Stimulated activated CD4-positive, alpha-beta T cell treated with anti-CD3 and anti-CD28 coated beads, Interleukin-4, amount 100 ng/mL, for 4 hours (primary cell): ENCODE results near the gene SULF2.

Experiments
- DNase-seq, 2 experiments: peaks; one replicate each; pipeline ENCODE4 v3.0.0-alpha.2; 2020

The SULF2 gene

DNA sequence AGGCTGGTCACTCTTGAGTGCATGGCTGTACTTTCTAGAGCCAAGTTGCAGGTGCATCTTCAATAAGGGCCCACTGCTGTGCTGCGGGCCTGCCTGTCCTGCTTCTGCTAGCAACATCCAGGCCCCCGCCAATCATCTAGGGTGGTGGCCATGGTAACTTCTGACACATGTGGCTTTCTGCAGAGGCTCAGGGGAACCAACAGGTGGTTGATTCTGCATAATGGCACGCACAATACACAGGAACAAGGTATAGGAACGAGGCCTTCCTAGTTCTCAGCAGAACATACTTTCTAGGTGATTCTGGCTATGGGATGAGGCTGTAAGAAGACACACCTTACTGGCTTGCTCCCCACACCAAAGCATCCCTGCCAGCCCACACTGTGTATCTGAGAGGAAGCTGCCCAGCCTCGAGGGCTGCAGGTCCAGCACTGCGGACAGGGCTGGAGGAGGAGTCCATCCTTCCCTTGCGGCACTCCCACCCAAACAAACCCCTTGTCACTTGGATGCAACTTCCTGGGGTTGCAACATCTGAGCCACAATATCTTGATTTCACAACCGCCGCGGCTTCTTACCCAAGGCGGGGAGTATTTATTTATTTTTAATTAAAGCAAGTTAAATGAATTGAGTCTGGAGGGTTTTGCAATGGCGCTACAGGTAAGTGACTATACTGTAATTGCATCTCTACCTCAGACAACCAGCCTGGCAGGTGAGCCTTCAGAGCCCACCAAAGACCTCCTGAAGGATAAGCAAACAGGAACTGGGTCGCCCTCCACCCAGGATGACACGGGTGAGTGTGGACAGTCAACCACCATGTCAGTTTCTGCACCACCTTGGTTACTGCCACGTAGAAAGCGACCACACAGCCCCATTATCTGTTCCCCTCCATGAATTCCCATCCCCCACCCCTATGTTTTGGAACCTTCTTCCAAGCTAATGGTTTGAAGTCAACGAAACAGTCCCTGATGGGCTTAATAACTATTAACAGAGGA is 49.6 kb downstream of the SULF2 start:
- DNase-seq = no peak

DNA sequence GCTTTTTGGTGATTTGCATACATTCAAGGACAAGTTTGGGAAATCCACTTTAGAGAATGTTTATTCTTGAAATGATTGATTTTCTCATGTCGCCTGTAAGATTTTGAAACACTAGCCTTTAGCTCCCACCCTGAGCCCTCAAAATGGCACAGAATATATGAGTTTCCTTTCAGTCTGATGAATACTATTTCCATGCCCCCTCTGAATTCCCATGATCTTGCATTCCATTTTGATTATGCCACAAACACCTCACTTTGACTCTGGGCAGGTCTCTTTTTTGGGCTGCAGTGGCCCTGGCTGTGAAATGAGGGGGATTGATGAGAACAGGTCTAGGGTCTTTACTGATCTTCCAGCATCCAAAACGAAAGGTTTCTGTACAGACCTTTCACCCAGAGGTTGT is 50.4 kb downstream of the SULF2 start:
- no peak for DNase-seq

- DNase-seq = no peak
Measured at GRCh38 chr20:47733892-47734291, 51.4 kb downstream of the SULF2 start.

DNA sequence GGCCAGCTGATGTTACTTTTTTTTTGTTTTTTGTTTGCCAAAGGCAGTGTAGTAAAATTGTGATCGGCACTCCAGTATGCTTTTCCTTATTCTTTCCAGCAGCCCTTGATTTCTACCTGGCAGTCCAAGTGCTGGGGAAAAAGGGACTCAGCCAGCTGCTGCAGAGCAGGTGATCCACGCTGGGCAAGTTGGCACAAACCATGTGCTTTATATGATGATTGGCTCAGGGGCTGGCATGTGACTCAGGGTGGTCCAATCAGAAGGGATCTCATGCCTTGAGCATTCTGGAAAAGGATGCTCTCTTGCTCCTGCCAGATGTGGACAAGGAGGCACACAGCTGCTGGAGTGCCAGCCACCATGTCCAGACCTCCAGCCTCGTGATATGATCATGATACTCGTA is 54.5 kb downstream of the SULF2 start:
- DNase-seq = no peak

- no peak for DNase-seq
Measured at GRCh38 chr20:47729472-47729871, 55.8 kb downstream of the SULF2 start.

DNA sequence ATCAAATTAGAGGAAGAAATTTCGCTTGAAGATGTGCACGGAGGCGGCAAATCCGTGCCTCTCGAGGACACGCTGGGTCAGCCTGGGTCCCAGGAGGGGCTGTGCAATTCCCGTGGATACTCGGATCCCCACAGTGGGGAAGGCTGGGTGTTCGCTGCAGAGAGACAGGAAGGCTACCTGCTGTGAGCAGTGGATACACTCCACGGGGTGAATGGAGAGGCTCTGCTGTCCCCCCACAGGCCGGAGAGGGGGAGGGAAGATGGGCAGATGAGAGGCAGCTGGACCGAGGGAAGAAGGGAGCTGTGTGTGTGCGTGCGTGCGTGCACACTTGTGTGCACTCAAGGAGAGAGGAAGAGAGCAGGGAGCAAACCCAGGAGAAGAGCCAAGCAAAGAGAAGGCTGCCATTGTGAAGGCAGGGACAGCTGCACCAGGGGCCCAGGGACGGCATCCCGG is 57.3 kb downstream of the SULF2 start:
- DNase-seq = no peak

DNA sequence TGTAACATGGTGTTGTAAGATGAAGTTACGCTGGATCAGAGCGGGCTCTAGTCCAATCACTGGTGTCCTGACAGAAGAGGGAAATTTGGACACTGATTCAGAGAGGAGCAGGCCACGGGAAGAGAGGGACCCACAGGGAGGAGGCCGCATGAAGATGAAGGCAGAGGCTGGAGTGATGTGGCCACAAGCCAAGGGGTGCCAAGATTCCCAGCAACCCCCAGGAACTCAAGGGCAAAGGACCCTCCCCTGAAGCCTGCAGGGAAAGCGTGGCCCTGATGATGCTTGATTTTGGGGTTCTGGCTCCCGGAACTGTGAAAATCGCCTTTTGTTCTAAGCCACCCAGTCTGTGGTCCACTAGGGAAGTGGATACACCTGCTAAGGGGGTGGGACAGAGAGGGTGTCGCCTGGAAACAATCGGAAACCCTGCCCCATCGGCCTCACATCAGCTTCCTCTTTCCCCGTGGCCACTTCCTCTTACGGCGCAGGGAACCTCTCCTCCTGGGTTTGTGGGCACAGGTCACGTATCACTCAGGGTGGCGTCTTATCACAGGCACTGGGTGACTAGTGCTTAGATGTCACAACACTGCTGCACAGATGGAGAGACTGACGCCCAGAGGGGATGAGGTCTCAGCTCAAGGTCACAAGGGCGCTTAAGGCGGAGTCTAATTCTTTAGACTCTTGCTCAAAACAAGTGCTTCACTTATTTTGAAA is 58.0 kb downstream of the SULF2 start:
- peak; percentile 35 to 56 for DNase-seq

GRCh38 chr20:47726632-47727031 is 58.6 kb downstream of the SULF2 start:
- no peak for DNase-seq

- peak; percentile 60 to 70 for DNase-seq
Measured at GRCh38 chr20:47725248-47725973, 59.9 kb downstream of the SULF2 start.

DNA sequence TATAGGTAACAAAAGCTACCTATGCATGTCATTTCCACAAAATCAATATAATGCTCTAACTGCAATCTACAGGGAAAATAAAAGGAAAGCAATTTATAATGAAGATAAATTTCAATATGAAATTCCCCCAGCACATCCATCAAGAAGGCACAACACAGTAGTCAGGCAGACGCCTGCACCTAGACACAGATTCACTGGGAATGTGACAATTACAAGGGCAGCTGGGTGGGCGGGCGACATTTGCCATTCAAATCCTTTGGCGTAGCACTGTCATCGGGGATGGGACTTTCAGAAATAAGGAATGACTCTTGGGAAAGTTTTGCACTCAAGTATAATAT is 60.4 kb downstream of the SULF2 start:
- DNase-seq = no peak

DNA sequence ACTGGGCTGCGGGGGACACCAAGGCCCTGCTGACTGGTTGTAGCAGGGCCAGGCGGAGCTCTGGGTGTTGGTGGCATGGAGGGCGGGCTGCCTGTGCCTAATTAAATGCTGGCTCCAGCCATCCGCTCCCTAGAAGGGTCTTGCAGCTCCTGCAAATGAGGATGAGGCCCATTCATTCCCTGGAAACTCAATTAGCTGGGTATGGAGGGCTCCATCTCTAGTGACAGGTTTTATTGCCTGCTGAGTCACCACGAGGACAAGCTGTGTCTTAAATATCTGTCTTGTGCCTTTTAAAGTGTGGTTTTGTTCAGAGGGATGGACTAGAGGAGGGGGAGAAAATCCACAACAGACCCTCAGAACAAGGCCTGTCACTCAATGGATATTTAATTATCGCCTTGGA is 60.9 kb downstream of the SULF2 start:
- DNase-seq = no peak

GRCh38 chr20:47723322-47723721 is 62.0 kb downstream of the SULF2 start:
- DNase-seq = no peak

DNA sequence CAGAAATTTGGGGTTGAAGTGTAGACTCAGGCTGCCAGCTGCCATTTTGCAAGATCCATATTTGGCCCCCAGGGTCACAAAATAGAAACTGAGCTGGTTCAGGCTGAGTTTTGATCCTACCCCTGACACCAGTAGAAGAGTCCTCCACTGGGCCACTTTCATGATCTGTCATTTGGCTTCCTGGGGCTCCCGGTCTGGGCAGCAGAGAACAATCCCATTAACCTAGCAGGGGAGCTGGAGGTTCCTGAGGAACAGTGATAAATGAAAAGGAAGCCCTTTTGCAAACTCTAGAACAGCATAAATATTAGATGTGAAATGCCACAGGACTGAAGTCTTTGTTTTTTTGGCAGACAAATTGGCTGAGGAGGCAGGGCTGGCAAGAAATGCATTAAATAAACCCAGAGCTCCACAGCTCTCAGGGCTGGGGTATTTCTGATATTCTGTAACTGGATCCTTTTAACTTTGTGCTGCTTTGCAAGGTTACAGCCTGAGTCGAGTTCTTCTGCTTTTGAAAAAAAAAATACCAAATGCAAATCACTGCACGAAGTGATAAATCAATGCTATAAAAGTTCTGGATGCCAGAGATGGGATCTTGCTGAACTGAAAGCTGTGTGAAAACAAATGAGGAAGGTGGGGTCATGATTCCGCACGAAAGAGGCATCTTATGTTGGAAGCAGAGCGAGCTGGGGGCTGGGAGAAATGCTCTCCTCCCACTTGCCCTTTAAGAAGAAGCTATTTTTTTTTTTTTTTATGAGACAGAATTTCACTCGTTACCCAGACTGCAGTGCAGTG is 64.4 kb downstream of the SULF2 start:
- DNase-seq = no peak

DNA sequence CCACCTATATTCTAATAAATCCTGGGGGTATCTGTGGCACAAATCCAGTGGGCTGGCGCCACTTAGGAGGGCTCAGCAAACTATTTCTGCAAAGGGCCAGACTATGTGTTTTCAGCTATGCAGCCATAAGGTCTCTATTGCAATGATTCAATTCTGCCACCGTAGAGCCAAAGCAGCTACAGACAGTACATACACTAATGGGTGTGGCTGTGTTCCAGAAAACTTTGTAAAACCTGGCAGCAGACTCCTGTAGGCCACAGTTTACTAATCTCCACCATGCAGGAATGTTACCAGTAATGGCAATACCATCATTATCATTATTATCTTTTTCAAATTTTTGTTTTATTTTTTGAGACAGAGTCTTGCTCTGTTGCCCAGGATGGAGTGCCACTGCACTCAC is 65.7 kb downstream of the SULF2 start:
- no peak for DNase-seq

DNA sequence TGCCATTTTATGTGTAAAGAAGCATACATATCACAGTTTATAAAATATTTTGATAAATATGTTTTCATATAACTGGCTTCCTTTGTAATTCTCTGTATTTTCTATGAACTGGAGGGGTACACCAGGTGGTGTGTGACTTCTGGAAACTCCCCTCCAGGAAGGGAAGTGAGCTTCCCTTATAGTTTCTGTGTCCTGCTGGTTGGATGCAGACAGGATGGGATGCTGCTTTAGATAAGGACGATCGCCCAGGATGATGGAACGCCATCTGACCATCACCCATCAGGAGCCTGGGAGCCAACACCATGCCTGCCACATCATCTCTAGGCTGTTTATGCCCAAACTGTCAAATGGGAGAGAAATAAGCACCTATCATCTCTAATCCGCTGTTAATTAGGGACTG is 66.1 kb downstream of the SULF2 start:
- DNase-seq = no peak

- DNase-seq = no peak
Measured at GRCh38 chr20:47718398-47718797, 66.9 kb downstream of the SULF2 start.

GRCh38 chr20:47717421-47717820 is 67.9 kb downstream of the SULF2 start:
- no peak for DNase-seq

- DNase-seq = no peak
Measured at GRCh38 chr20:47713878-47714450, 71.3 kb downstream of the SULF2 start.

DNA sequence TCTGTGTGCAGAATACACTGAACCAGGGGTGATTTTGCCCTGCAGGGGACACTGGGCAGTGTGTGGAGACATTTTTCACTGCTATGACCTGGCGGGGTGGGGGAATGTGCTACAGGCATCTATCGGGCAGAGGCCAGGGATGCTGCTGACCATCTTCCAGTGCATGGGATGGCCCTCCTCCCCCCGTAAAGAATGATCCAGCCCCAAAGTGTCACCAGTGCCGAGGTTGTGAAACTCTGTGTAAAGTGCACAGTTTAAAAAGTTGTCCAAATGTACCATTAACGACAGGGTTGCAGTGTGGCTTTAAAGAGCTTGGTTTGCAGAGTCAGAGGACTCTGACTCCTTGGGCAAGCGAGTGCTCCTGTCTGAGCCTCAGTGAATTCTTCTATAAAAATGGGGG is 72.1 kb downstream of the SULF2 start:
- DNase-seq = no peak

DNA sequence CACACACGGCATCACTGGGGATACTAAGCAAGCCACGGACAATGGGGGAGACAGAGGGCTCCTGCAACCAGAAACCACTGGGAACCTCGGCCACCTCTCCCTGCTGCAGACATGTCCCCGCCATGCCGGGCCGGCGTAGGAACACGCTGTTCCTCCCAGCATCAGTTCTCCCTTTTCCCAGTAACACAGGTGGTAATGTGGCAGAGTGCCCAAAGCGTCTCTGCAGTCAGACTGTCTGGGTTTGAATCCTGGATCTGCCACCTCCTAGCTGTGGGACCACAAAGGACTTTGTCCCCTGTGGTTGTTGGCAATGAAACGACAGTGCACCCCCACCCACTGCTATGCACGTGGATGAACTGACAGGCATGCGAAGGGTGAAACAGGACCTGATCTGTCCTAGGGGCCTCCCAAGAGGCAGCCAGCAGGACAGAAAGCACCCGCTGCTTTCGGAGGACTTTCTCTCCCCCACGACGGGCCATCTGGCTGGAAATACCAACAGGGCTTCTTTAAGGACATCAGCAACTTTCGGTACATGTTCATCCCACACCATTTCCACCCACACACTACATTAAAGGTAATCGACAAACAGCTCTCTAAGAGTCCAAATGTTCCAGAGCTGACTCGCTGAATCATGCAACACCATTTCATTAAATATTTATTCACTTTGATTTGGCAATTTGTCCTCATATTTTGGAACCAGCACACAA is 74.1 kb downstream of the SULF2 start:
- no peak for DNase-seq

GRCh38 chr20:47710665-47711045 is 74.6 kb downstream of the SULF2 start:
- no peak for DNase-seq
